HepG2 (cell line): Measurements from ENCODE around the gene CRIP1. TPM values are rescaled to one million over a fixed set of nuclear protein-coding genes. Genes with fewer than 3 reads are reported as not detected.

Experiments
- ATAD3A ChIP-seq: sonication (generic); formaldehyde crosslinking; IDR thresholded peaks from 2 replicates; pipeline ENCODE4 v1.4.0; 2020; ENCODE audit warnings: missing genetic modification reagents
- BRD4 ChIP-seq: sonication (generic); formaldehyde crosslinking; IDR thresholded peaks from 2 replicates; pipeline ENCODE4 v1.4.0; 2020; ENCODE audit warnings: missing genetic modification reagents
- KDM5B ChIP-seq: sonication (generic); formaldehyde crosslinking; IDR thresholded peaks from 2 replicates; pipeline ENCODE4 v1.4.0; 2020; ENCODE audit warnings: missing genetic modification reagents, mild to moderate bottlenecking, borderline replicate concordance
- ZBTB3 ChIP-seq: sonication (generic); formaldehyde crosslinking; IDR thresholded peaks from 2 replicates; pipeline ENCODE4 v1.4.0; 2020; ENCODE audit warnings: low read depth, mild to moderate bottlenecking, moderate library complexity, missing genetic modification reagents, borderline replicate concordance
- ZNF614 ChIP-seq: IDR thresholded peaks from 2 replicates; pipeline ENCODE4 v1.6.1; 2018; ENCODE audit warnings: missing biosample characterization, missing genetic modification reagents, inconsistent platforms, borderline replicate concordance
- ZSCAN12 ChIP-seq: sonication (generic); formaldehyde crosslinking; IDR thresholded peaks from 2 replicates; pipeline ENCODE4 v1.9.0; 2021; ENCODE audit warnings: mild to moderate bottlenecking, missing genetic modification reagents
- polyA plus RNA-seq, 8 experiments: library from polyadenylated mRNA; depleted of rRNA in 3 of 8; stranded (reverse) in 7 of 8; unstranded in 1 of 8; fragments of >200 nt; fragmentation: Illumina TruSeq in 4 of 8; extraction: Trizol in 4 of 8; gene quantifications; 2 replicates each; pipeline versions ENCODE4 v1.2.1 to v1.2.3, GENCODE V29; 2011 to 2016; ENCODE audit warnings: low read depth in 4 of 8, missing spikeins in 1 of 8, mixed read lengths in 1 of 8; ENCODE audit not compliant: insufficient read depth in 1 of 8
- total RNA-seq, 5 experiments: library from RNA; depleted of rRNA; stranded (reverse); fragments of >200 nt; fragmentation: Illumina TruSeq; extraction: Trizol; gene quantifications; 2 replicates each; pipeline ENCODE4 v1.2.3, GENCODE V29; 2016; ENCODE audit warnings: low read depth in 1 of 5
- TF ChIP-seq, protein P1 (sequence below), 2 experiments: sonication (generic) in 1 of 2; formaldehyde crosslinking in 1 of 2; IDR thresholded peaks; 2 replicates each; pipeline versions ENCODE4 v1.4.0 to v1.6.1; 2018 to 2020; ENCODE audit warnings: missing genetic modification reagents in 2 of 2, borderline replicate concordance in 1 of 2, low read depth in 1 of 2, mild to moderate bottlenecking in 1 of 2, missing biosample characterization in 1 of 2
- TF ChIP-seq, protein P2 (sequence below): sonication (generic); formaldehyde crosslinking; IDR thresholded peaks from 2 replicates; pipeline ENCODE4 v1.9.0; 2022; ENCODE audit warnings: low read depth, missing genetic modification reagents
- TF ChIP-seq, protein P3 (sequence below): sonication (generic); formaldehyde crosslinking; IDR thresholded peaks from 2 replicates; pipeline ENCODE4 v1.5.0; 2020; ENCODE audit warnings: mild to moderate bottlenecking, missing genetic modification reagents, moderate library complexity
- TF ChIP-seq, protein P4 (sequence below): sonication (generic); formaldehyde crosslinking; conservative IDR thresholded peaks from 2 replicates; pipeline ENCODE4 v1.4.0; 2020; ENCODE audit warnings: missing genetic modification reagents
- TF ChIP-seq, protein P5 (sequence below): sonication (generic); formaldehyde crosslinking; IDR thresholded peaks from 2 replicates; pipeline ENCODE4 v1.4.0; 2020; ENCODE audit warnings: missing genetic modification reagents, borderline replicate concordance
- TF ChIP-seq, protein P6 (sequence below): sonication (generic); formaldehyde crosslinking; IDR thresholded peaks from 2 replicates; pipeline ENCODE4 v1.4.0; 2020; ENCODE audit warnings: missing genetic modification reagents

CRIP1 gene
- total and polyA plus RNA-seq, 2 of the 13 experiments (the other 11 are each of a cell fraction or from before 2014, with no cell fraction given) = 53.9 to 59.5 TPM

DNA sequence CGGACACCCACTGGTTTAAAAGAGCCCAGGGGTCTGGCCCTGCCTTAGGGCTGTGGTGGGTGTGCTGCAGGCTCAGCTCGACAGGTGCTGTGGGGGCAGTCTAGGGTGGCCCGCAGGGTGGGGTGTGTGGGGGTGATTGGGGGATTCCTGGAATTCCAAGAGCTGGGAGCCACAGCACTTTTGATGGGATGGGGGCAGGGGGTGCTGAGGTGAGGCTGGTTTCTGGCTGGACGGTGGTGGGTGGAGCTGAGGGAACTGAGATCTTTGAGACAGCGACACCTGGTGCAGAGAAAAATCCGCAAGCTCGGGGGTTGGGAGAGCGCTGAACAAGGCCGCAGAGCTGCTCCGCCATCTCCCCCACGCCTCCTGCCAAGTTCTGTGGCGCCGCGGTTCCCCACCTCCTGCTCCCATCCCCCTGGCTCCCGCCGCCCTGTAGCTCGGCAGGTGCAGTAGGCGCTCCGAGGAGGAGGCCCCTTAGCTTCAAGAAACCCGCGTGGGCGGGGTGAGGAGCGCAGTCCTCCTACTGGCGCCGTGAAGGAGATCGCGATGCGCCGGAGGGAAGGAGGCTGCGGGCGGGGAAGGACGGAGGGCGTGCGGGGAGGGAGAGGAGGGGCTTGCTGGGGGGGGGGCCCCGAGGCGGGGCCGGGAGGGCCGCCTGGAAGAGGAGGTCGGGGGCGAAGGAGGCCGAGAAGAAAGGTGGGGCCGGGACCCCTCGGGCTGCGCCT lies 3.0 kb downstream of the CRIP1 start (continued):
- TF ChIP-seq, protein P1, sequence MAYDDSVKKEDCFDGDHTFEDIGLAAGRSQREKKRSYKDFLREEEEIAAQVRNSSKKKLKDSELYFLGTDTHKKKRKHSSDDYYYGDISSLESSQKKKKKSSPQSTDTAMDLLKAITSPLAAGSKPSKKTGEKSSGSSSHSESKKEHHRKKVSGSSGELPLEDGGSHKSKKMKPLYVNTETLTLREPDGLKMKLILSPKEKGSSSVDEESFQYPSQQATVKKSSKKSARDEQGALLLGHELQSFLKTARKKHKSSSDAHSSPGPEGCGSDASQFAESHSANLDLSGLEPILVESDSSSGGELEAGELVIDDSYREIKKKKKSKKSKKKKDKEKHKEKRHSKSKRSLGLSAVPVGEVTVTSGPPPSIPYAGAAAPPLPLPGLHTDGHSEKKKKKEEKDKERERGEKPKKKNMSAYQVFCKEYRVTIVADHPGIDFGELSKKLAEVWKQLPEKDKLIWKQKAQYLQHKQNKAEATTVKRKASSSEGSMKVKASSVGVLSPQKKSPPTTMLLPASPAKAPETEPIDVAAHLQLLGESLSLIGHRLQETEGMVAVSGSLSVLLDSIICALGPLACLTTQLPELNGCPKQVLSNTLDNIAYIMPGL (CRISPR knock-in tag; IDR thresholded peaks at IDR 0.05; ENCODE audit: borderline replicate concordance in 1 of 2, low read depth in 1 of 2) = peak; percentile 61 to 62; a peak in 3 of 4 replicates
- TF ChIP-seq, protein P2, sequence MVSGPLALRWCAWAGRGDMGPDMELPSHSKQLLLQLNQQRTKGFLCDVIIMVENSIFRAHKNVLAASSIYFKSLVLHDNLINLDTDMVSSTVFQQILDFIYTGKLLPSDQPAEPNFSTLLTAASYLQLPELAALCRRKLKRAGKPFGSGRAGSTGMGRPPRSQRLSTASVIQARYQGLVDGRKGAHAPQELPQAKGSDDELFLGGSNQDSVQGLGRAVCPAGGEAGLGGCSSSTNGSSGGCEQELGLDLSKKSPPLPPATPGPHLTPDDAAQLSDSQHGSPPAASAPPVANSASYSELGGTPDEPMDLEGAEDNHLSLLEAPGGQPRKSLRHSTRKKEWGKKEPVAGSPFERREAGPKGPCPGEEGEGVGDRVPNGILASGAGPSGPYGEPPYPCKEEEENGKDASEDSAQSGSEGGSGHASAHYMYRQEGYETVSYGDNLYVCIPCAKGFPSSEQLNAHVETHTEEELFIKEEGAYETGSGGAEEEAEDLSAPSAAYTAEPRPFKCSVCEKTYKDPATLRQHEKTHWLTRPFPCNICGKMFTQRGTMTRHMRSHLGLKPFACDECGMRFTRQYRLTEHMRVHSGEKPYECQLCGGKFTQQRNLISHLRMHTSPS = no peak
- TF ChIP-seq, protein P3, sequence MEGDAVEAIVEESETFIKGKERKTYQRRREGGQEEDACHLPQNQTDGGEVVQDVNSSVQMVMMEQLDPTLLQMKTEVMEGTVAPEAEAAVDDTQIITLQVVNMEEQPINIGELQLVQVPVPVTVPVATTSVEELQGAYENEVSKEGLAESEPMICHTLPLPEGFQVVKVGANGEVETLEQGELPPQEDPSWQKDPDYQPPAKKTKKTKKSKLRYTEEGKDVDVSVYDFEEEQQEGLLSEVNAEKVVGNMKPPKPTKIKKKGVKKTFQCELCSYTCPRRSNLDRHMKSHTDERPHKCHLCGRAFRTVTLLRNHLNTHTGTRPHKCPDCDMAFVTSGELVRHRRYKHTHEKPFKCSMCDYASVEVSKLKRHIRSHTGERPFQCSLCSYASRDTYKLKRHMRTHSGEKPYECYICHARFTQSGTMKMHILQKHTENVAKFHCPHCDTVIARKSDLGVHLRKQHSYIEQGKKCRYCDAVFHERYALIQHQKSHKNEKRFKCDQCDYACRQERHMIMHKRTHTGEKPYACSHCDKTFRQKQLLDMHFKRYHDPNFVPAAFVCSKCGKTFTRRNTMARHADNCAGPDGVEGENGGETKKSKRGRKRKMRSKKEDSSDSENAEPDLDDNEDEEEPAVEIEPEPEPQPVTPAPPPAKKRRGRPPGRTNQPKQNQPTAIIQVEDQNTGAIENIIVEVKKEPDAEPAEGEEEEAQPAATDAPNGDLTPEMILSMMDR = peak; percentile 82
- TF ChIP-seq ATAD3A (CRISPR knock-in tag) (no peak), BRD4 (CRISPR knock-in tag) (peak; percentile 38; the same call in 1 of the 2 replicates), ZNF614 (CRISPR knock-in tag) (no peak), KDM5B (CRISPR knock-in tag) (peak; percentile 71; the same call in 1 of the 2 replicates), ZSCAN12 (CRISPR knock-in tag) (no peak), ZBTB3 (CRISPR knock-in tag) (no peak)
- TF ChIP-seq, protein P4, sequence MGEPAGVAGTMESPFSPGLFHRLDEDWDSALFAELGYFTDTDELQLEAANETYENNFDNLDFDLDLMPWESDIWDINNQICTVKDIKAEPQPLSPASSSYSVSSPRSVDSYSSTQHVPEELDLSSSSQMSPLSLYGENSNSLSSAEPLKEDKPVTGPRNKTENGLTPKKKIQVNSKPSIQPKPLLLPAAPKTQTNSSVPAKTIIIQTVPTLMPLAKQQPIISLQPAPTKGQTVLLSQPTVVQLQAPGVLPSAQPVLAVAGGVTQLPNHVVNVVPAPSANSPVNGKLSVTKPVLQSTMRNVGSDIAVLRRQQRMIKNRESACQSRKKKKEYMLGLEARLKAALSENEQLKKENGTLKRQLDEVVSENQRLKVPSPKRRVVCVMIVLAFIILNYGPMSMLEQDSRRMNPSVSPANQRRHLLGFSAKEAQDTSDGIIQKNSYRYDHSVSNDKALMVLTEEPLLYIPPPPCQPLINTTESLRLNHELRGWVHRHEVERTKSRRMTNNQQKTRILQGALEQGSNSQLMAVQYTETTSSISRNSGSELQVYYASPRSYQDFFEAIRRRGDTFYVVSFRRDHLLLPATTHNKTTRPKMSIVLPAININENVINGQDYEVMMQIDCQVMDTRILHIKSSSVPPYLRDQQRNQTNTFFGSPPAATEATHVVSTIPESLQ (CRISPR knock-in tag) = no peak
- TF ChIP-seq, protein P5, sequence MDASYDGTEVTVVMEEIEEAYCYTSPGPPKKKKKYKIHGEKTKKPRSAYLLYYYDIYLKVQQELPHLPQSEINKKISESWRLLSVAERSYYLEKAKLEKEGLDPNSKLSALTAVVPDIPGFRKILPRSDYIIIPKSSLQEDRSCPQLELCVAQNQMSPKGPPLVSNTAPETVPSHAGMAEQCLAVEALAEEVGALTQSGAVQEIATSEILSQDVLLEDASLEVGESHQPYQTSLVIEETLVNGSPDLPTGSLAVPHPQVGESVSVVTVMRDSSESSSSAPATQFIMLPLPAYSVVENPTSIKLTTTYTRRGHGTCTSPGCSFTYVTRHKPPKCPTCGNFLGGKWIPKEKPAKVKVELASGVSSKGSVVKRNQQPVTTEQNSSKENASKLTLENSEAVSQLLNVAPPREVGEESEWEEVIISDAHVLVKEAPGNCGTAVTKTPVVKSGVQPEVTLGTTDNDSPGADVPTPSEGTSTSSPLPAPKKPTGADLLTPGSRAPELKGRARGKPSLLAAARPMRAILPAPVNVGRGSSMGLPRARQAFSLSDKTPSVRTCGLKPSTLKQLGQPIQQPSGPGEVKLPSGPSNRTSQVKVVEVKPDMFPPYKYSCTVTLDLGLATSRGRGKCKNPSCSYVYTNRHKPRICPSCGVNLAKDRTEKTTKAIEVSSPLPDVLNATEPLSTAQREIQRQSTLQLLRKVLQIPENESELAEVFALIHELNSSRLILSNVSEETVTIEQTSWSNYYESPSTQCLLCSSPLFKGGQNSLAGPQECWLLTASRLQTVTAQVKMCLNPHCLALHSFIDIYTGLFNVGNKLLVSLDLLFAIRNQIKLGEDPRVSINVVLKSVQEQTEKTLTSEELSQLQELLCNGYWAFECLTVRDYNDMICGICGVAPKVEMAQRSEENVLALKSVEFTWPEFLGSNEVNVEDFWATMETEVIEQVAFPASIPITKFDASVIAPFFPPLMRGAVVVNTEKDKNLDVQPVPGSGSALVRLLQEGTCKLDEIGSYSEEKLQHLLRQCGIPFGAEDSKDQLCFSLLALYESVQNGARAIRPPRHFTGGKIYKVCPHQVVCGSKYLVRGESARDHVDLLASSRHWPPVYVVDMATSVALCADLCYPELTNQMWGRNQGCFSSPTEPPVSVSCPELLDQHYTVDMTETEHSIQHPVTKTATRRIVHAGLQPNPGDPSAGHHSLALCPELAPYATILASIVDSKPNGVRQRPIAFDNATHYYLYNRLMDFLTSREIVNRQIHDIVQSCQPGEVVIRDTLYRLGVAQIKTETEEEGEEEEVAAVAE (CRISPR knock-in tag) = no peak
- TF ChIP-seq, protein P6, sequence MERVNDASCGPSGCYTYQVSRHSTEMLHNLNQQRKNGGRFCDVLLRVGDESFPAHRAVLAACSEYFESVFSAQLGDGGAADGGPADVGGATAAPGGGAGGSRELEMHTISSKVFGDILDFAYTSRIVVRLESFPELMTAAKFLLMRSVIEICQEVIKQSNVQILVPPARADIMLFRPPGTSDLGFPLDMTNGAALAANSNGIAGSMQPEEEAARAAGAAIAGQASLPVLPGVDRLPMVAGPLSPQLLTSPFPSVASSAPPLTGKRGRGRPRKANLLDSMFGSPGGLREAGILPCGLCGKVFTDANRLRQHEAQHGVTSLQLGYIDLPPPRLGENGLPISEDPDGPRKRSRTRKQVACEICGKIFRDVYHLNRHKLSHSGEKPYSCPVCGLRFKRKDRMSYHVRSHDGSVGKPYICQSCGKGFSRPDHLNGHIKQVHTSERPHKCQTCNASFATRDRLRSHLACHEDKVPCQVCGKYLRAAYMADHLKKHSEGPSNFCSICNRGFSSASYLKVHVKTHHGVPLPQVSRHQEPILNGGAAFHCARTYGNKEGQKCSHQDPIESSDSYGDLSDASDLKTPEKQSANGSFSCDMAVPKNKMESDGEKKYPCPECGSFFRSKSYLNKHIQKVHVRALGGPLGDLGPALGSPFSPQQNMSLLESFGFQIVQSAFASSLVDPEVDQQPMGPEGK = peak; percentile 34
